HK-2 (cell line): Measurements from ENCODE around the gene ZNF451.
"Not testable (repeated sequence)": the region's sequence is repeated elsewhere in the genome, so short reads cannot be mapped to it uniquely, and the experiment has no call there.

ENCODE experiments used
- DNase-seq: peaks from one replicate; pipeline ENCODE4 v3.0.0-alpha.2; 2018; ENCODE audit not compliant: unreplicated experiment

ZNF451 gene

DNA sequence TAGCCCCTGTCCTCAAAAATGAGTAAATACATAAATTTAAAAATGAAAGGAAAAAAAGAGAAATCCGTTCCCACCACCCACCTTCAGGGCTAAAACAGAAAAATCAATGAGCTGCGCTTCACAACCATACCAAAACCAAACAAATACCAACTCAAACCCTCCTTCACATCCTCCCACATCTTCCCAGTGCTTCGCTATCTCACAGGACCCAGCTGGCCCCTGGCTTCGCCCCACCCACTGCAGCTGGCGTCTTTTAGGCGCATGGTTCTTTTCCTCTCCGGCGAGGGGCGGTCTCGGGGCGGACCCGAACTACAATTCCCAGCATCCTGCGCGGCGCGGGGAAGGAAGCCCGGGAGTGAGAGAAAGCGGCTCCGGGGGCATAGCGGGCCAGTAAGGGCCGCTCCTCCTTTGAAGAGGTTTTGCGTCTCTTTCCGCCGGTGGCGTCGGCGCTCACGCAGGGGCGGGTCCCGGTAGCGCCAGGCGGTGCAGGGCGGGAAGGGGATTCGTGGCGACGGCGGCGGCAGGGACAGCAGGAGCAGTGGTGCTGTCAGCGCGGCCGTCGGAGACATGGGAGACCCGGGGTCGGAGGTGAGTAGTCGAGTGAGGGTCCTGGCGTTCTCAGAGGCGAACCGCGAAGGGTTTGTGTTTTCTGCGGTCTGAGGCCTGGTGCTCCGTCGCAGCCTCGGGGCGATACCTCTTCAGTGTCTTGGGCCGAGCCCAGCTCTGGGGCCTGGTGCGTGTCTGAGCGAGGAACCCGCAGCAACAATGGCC is at the start of gene ZNF451:
TSS of gene ZNF451 (plus strand) at position 502 of the 771 bp plus-strand sequence. CDS start at position 568, 66 bp downstream.
- DNase-seq: peak; percentile 99

DNA sequence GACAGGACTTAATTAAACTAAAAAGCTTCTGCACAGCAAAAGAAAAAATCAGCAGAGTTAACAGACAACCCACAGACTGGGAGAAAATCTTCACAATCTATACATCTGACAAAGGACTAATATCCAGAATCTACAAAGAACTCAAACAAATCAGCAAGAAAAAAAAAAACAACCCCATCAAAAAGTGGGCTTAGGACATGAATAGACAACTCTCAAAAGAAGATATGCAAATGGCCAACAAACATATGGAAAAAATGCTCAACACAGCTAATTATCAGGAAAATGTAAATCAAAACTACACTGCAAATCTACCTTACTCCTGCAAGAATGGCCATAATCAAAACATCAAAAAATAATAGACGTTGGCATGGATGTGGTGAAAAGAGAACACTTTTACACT is 45.9 kb upstream of the ZNF451 start:
- not testable (repeated sequence) for DNase-seq

DNA sequence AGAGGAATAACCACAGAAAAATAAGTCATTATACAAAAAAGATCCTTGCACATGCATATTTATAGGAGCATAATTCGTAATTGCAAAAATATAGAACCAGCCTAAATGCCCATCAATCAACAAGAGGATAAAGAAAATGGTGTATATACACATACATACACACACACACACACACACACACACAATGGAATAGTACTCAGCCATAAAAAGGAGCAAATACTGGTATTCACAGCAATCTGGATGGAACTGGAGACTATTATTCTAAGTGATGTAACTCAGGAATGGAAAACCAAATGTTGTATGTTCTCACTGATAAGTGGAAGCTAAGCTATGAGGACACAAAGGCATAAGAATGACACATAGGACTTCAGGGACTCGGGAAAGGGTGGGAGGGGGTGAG is 45.4 kb upstream of the ZNF451 start:
- no peak for DNase-seq

GRCh38 chr6:57046332-57047256 is 43.4 kb upstream of the ZNF451 start, which contains the start of gene KIAA1586:
Gene KIAA1586, plus strand, starts transcription at chr6:57046693. Its CDS starts 63 bp downstream, at chr6:57046756.
- DNase-seq: peak; percentile 94

GRCh38 chr6:57047257-57047585 is 42.8 kb upstream of the ZNF451 start:
- not testable (repeated sequence) for DNase-seq

GRCh38 chr6:57047859-57048258 is 42.1 kb upstream of the ZNF451 start:
- not testable (repeated sequence) for DNase-seq

- DNase-seq: no peak
These were observed 41.4 kb upstream of the ZNF451 start for GRCh38 chr6:57048577-57048976.

DNA sequence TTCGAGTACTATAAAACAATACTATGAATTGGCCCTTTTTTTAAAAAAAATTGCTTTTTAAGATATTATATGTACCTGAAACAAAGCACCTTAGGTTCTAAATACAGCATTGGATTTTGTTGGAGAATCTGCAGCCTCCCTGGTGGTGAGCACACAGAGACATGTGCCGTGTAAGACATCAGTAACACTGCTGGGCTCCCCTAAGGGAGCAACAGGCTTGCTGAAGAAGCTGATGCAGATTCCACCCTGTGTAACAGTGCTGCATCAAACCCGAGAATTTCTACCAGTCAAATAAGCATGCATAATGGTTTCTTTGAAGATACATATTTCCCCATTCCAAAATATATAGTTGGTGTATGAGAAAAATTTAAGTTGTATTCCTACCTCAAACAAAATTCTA is 26.1 kb upstream of the ZNF451 start:
- DNase-seq: no peak

DNA sequence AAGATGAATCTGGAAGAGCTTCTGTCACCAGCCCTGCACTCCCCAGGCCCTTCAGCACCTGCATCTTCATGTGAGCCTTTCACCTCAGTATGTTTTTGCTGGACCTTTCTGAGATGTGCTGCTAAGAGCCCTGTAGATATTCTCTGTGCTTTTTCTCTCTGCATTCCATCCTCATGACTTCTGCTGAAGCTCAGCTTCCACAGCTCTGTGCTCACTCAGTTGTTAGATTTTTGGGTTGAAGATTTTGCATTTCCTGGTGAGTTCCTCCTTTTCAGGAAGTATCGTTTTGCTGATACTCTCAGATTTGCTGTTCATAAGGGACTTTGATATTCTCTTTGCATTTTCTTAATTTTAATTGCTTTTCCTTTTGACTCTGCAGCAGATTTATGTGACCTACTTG is 25.2 kb upstream of the ZNF451 start:
- no peak for DNase-seq

GRCh38 chr6:57068061-57068460 is 21.9 kb upstream of the ZNF451 start:
- DNase-seq: no peak

DNA sequence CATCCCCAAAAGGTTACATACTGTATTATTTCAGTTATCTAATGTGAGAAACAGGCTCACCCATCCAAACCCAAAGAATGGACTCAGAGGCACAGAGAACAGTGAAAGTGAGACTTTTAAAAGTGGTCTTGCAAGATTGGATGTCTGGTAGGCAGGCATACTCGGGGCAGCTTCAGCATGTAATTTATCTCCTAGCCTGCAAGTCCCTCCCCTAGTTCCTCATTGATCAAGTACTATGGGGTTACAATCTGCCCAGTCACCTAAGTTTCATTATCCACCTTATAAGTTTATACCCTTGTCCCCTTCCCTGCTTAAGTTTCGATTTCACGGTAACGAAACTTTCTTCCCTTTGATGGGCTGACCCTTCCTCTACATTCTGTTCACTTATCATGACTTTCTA is 20.8 kb upstream of the ZNF451 start:
- DNase-seq: no peak

DNA sequence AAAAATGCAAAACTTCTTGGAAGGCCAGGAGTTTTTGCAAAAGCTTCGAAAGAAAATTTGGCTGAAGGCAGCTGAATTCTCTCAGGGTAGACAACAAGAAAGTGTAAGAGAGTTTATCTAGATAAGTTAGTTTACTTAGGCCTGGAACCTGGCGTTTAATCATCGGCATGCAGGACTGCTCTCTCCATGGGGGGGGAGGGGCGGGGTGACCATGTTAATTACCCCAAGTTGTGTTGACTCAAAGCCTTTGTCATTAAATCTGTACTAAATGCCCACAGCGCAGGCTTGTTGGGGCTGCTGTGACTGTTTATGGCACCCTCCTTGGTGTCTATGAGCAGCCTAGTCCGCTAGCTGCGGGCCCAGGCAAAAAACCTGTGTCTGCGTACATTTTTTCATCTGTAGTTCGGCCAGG is 20.1 kb upstream of the ZNF451 start:
- no peak for DNase-seq

- no peak for DNase-seq
These were observed 17.9 kb upstream of the ZNF451 start for GRCh38 chr6:57072108-57072507.

- no peak for DNase-seq
These were observed 15.6 kb upstream of the ZNF451 start for GRCh38 chr6:57074383-57074782.

DNA sequence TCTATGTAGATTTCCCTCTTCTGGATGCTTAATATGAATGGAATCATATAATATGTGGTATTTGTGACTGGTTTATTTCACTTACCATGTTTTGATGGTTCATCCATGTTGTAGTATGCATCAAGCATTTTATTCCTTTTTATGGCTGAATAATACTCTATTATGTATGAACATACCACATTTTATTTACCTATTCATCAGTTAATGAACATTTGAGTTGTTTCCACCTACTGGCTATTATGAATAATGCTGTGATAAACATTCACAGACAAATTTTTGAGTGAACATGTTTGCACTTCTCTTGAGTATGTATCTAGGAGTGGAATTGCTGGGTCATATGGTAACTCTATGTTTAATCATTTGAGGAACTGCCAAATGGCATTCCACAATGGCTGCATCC is 14.9 kb upstream of the ZNF451 start:
- no peak for DNase-seq

DNA sequence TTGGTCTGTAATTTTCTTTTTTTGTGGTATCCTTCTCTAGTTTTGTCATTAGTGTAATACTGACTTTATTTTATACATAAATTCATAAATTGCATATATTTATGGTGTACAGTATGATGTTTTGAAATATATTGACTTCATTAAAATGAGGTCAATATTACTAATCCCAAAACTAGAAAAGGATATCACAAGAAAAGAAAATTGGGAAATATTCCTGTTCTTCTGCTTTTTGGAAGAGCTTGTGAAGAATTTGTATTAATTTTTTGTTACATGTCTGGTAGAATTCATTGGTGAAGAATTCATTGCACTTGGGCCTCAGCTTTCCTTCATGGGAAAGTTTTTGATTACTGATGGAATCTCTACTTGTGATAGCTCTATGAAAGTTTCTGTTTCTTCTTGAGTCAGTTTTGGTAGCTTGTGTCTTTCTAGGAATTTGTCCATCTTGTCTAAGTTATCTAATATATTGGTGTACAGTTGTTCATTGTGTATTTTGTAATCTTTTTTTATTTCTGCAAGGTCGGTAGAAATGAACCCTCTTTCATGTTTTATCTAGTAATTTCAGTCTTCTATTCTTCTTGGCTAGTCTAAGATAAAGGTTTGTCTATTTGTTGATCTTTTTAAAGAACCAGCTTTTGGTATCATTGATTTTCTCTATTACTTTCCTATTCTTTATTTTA is 11.3 kb upstream of the ZNF451 start:
- DNase-seq: no peak

DNA sequence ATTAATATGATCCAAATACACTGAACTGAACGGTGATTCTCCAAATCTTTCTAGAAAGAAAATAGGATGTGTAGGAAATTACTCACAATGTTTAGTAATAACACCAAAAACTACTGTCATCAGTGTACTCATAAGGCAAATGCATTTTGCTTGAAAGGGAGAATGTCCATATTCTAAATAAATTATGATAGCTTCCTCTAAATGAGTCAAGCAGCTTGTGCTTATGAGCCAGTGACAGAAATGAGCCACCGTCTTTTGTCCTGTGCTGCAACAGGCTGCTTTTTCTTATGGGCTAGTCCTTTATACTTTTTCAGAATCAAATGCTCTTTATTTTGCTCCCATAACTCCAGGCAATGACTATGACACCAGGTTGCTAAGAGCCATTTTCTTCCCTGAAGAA is 4.5 kb upstream of the ZNF451 start:
- no peak for DNase-seq

GRCh38 chr6:57086843-57087242 is 3.1 kb upstream of the ZNF451 start:
- DNase-seq: no peak

- no peak for DNase-seq
These were observed 2.1 kb upstream of the ZNF451 start for GRCh38 chr6:57087916-57088315.

DNA sequence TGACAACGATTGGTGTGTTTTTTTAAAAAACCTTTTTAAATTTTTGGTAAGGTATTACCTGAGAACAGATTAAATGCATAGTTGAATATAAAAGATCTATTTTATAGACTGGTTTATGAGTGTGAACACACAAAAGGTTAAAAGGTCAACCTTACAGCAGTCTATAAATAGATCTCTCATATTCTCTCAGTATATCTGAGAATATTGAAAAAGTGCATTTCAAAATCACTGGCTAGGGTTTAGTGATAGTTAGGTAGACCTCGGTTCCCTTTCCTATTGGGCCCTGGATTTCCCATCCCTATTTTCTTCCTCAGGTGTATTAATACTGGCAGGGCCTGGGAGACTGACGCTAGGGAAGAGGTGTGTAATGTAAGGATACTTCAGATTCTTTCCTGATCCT is 723 bp upstream of the ZNF451 start:
- DNase-seq: no peak

- DNase-seq: not testable (repeated sequence)
These were observed 575 bp downstream of the ZNF451 start for GRCh38 chr6:57090458-57091067.

- DNase-seq: not testable (repeated sequence)
These were observed 1.4 kb downstream of the ZNF451 start for GRCh38 chr6:57091375-57091774.
